ENCODE data around the gene RNF113A.
"Not testable (repeated sequence)": the region's sequence is repeated elsewhere in the genome, so short reads cannot be mapped to it uniquely, and the experiment has no call there.

Gene RNF113A

DNA sequence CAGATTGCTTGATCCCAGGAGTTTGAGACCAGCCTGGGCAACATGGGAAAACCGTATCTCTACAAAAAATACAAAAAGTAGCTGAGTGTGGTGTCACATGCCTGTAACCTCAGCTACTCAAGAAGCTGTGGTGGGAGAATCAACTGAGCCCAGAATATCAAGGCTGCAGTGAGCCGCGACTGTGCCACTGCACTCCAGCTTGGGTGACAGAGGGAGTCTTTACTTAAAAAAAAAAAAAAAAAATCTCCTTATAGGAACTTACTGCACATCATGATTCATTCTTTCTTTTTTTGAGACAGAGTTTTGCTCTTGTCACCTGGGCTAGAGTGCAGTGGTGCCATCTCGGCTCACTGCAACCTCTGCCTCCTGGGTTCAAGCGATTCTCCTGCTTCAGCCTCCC is 43.1 kb downstream of the RNF113A start:
- no peak for DNase-seq

DNA sequence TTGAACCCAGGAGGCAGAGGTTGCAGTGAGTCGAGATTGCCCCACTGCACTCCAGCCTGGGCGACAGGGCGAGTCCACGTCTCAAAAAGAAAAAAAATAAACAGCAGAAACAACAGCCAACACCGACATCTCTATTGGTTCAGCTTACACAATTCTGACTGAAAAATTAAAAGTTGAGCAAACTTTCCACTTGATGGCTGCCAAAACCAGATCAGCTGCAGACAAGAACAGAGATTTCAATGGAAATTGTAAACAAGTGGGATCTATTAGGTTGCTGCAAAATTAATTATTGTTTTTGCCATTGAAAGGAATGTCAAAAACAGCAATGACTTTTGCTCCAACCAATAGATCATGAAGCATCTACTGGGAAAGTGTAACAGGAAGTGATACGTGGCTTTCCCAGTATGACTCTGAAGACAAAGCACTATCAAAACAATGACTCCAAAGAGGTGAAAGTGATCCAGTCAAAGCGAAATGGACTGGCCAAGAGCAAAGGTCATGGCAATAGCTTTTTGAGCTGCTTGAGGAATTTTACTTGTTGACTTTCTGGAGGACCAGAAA is 45.1 kb downstream of the RNF113A start:
- DNase-seq, result no peak

DNA sequence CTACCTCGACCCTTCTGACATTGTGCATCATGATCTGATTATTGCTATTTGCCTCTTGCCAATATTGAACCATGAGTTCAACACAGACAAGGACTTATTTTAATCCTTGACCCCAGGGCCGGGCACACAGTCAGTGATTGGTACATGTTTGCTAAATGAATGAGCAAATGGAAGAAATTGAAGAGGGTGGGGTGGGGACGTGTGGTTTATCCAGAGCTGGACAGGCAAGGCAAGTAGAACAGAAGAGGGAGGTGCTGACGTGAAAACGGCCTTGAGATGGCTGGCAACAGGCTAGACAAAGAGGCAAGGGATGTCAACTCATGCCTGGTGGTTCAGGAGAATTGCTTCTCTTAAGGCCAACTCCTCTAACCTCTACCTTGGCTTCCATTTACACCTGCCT is 47.3 kb downstream of the RNF113A start:
- not testable (repeated sequence) for DNase-seq

DNA sequence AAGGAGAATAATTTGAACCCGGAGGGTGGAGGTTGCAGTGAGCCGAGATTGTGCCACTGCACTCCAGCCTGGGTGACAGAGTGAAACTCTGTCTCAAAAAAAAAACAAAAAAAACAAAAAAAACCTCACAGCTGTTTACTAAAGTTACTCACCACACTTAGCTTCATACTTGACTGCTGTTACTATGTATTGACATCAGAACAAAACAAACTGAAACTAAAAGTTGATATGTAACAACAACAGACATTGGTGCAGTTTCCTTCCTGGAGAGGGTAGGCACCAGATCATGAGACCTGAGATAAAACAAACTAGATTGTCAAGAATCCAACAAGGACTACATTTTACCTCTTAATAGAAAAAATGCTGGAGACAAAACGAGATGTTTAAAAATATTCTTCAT is 49.8 kb downstream of the RNF113A start:
- DNase-seq, result not testable (repeated sequence)
